Body of pancreas (tissue), 4 donors: ENCODE measurements around the gene MZT2A.
"Not testable (repeated sequence)": the region's sequence is repeated elsewhere in the genome, so short reads cannot be mapped to it uniquely, and the experiment has no call there.

Source experiments
- POLR2A ChIP-seq, 3 donors: fragments of 450-650 bp; IDR thresholded peaks; one replicate each; pipeline ENCODE4 v1.6.1; 2016; ENCODE audit warnings: antibody characterized with exemption in 3 of 3, mild to moderate bottlenecking in 2 of 3
- TF ChIP-seq, protein P1 (sequence below), 7 experiments: fragments of 450-650 bp in 4 of 7; fragments of 200-600 bp in 3 of 7; sonication (generic) in 3 of 7; IDR thresholded peaks; one replicate each; pipeline ENCODE4 v1.5.1; 2016 to 2019; ENCODE audit warnings: antibody characterized with exemption in 7 of 7

DNA sequence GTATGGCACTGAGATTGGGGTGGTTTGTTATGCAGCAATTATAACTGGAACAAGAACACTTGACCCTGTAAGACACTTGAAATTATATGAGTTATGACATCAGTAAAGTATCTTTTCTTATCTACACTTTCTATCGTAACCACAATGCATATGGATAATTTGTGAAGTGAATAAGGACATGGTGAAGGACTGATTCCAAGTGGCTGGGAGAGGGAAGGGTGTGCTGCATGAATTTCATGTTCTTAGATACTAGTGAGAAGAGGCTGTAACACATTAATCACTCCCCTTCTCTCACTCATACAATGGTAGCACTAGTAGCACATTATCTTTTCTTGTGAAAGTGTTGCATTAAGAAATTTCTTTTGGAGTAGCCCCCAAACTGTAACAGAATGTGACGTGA is 37.3 kb downstream of the MZT2A start:
- TF ChIP-seq, protein P1, sequence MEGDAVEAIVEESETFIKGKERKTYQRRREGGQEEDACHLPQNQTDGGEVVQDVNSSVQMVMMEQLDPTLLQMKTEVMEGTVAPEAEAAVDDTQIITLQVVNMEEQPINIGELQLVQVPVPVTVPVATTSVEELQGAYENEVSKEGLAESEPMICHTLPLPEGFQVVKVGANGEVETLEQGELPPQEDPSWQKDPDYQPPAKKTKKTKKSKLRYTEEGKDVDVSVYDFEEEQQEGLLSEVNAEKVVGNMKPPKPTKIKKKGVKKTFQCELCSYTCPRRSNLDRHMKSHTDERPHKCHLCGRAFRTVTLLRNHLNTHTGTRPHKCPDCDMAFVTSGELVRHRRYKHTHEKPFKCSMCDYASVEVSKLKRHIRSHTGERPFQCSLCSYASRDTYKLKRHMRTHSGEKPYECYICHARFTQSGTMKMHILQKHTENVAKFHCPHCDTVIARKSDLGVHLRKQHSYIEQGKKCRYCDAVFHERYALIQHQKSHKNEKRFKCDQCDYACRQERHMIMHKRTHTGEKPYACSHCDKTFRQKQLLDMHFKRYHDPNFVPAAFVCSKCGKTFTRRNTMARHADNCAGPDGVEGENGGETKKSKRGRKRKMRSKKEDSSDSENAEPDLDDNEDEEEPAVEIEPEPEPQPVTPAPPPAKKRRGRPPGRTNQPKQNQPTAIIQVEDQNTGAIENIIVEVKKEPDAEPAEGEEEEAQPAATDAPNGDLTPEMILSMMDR (IDR thresholded peaks at IDR 0.05), result not testable (repeated sequence)
- not testable (repeated sequence) for TF ChIP-seq POLR2A (IDR thresholded peaks at IDR 0.05)
